HG03045 (cell line): ENCODE measurements around the gene ARFRP1.

ENCODE experiments used
- ATAC-seq: cut with Tn5 transposase; IDR thresholded peaks from one replicate; pipeline ENCODE4 v1.9.1; 2021; ENCODE audit warnings: mild to moderate bottlenecking, moderate library complexity; ENCODE audit not compliant: unreplicated experiment

ARFRP1 gene

DNA sequence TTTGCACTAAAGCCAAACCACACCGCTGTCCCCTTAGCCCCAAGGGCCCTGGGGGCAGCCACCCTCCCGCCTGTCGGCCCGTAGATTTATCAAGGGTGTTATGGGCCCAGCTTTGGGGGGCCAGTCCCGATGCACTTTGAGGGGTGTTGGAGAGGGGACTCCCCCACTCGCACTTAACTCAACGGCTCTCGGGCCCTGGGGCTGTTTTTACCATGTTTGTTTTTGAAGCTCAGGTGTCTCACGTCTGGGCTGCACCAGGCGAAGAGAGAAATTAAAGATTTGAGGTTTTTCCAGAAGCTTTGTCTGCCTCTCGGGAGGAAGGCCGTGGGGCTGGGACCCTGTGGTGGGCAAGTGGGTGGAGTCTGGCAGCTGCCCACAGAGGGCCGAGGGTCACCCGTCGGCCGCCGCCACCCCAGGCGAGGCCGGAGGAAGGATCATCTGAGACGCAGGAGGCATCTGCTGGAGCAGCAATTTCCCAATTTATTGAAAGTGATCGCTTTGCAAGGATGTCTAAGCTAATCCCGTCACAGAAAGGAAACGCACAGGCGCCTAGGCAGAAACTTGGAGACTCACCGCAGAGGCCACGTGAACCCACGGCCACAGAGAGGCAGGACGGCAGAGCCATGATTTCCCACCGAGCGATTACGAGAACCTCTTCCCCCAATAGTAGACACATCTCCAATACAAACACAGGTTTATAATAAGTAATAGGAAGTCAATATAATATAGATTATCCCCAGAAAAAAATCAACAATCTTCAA is 35.6 kb upstream of the ARFRP1 start:
- no peak for ATAC-seq

DNA sequence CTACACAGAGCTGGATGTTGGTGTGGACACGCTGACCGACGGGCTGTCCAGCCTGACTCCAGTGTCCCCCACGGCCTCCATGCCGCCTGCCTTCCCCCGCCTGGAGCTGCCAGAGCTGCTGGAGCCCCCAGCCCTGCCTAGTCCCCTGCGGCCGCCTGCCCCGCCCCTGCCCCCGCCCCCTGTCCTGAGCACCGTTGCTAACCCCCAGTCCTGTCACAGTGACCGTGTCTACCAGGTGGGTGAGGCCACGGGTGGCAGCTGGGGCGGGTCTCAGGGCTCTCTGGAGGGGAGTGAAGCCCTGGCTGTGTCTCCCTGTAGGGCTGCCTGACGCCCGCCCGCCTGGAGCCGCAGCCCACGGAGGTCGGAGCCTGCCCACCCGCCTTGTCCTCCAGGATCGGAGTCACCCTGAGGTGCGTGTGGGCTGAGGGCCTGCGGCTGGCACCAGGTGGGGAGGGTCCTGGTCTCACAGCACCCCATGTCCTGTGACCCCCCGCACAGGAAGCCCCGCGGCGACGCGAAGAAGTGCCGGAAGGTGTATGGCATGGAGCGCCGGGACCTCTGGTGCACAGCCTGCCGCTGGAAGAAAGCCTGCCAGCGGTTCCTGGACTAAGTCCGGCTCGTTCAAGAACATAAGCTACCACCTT is 34.7 kb upstream of the ARFRP1 start:
- ATAC-seq = no peak

DNA sequence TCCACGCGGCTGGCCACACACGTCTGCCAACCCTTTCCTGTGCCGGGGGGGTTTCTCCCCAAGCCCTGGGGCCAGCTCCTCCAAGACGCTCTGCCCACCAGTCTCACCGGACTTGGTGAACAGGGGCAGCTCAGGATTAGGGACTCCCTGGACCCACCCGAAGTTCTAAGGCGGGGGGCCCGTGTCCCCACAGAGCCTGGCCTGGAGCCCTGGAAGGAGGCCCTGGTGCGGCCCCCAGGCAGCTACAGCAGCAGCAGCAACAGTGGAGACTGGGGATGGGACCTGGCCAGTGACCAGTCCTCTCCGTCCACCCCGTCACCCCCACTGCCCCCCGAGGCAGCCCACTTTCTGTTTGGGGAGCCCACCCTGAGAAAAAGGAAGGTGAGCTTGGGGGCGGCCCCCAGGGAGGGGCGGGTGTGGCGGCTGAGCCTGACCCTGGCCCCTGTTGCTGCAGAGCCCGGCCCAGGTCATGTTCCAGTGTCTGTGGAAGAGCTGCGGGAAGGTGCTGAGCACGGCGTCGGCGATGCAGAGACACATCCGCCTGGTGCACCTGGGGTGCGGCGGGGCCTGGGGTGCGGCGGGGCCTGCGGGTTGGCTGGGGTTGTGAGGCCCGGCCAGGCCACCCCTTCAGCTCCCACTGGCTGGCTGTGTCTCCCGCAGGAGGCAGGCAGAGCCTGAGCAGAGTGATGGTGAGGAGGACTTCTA is 34.1 kb upstream of the ARFRP1 start:
- ATAC-seq = no peak

DNA sequence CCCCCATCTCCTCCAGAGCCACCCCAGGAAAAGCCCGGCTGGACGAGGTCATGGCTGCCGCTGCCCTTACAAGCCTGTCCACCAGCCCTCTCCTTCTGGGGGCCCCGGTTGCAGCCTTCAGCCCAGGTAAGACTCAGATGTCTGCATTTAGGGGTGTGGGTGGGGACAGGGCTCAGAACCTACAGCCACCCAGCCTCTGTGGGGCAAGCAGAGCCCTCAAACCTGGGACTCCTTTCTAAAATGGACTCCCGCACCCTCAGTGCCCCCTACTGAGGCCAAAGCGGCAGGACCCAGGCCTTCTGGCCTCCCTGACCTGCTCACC is 33.5 kb upstream of the ARFRP1 start:
- no peak for ATAC-seq

DNA sequence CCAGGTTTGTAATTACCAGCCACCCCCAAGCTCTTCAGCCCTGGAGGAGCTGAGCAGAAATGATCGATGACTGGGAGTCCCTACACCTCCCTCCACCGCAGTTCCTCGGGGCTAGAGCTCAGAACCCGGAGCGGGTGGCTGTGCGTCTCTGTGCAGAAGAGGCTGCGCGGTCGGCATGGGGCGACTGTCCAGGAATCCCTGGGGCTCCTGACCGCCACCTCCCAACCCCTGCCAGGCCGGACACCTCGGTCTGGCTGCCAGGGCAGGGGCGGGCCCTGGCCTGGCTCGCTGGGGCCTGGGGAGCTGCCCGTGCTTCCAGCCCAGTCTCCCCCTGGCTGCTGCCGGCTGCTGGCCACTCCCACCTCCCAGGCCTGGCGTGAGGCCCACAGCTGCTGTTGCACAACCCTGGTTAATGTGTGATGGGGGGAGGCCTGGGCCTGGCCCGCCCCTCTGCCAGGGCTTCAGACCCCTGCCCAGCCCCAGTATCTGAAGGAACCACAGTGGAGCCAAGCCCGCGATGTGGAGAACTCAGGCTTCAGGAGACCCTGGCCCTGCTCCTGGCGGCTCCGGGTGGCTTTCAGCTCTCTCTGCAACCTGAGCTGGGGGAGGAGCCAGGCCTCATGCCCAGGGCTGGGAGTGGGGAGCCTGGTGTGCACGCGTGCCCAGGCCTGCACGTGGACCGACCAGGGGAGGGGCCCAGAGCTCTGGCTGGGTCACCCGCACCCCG is 33.0 kb upstream of the ARFRP1 start:
- no peak for ATAC-seq

DNA sequence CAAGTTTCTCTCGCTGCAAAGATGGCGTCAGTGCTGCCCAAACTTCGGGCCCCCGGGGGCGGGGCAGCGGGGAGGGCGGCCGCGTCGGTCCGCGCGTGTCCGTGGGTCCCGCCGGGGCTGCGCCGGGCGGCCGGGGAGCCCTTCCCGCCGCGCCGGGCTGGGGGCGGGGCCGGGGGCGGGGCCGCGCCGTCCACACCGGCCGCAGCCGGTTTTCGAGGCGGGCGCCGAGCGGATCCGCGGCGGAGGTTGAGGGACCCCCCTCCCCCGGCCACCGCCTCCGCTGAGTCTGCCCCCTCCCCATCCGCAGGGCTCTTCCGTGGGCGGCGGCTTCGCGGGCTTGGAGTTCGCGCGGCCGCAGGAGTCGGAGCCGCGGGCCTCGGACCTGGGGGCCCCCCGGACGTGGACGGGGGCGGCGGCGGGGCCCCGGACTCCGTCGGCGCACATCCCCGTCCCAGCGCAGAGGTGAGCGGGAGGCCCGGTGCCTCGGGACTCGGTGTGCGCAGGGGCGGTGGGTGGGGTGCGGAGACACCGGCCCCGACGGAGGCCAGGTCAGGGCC is 32.4 kb upstream of the ARFRP1 start:
- ATAC-seq = peak; percentile 22

DNA sequence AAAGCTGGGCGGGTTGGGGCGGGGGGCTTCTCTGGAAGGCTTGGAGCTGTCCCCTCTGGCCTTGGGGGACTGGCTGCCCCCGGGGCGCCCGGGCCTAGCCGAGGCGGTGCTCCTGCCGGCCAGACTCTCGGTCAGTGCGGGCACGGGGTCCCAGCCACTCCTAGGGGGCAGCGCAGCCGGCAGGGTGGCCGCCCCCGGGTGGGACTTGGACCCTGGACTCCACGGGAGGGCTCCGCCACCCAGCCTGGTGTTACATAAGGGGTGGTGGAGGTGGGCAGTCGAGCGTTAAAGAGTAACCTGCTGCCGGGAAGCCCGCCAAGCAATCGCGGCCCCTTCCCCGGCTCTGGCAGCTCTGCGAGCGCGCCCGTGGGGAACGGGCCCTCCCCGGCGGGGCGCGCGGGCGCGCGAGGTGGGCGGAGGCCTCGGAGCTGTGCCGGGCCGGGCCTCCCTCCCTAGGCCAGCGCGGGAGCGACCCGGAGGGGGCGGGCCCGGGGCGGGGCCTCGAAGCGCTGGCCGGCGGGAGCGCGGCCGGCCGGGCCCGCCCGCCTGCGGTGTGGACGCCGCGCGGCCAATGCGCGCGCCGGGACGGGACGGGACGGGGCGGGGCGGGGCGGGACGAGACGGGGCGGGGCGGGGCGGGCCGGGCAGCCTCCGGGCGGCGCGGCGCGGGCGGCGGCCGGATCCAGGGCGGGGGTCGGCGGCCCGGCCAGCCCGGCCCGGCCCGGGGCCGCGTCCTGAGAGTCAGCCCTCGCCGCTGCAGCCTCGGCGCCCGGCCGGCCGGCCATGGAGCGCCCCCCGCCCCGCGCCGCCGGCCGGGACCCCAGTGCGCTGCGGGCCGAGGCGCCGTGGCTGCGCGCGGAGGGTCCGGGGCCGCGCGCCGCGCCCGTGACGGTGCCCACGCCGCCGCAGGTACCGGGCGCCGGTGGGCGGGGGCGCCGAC is 31.6 kb upstream of the ARFRP1 start, which contains the start of gene SLC2A4RG:
SLC2A4RG (plus strand) TSS at position 647 of the 940 bp plus-strand sequence; CDS start at position 784, 137 bp downstream.
- peak; percentile 49 for ATAC-seq

DNA sequence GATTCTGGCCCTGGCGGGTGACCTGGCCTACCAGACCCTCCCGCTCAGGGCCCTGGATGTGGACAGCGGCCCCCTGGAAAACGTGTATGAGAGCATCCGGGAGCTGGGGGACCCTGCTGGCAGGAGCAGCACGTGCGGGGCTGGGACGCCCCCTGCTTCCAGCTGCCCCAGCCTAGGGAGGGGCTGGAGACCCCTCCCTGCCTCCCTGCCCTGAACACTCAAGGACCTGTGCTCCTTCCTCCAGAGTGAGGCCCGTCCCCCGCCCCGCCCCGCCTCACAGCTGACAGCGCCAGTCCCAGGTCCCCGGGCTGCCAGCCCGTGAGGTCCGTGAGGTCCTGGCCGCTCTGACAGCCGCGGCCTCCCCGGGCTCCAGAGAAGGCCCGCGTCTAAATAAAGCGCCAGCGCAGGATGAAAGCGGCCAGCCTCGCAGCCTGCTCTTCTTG is 30.9 kb upstream of the ARFRP1 start:
- ATAC-seq = no peak

DNA sequence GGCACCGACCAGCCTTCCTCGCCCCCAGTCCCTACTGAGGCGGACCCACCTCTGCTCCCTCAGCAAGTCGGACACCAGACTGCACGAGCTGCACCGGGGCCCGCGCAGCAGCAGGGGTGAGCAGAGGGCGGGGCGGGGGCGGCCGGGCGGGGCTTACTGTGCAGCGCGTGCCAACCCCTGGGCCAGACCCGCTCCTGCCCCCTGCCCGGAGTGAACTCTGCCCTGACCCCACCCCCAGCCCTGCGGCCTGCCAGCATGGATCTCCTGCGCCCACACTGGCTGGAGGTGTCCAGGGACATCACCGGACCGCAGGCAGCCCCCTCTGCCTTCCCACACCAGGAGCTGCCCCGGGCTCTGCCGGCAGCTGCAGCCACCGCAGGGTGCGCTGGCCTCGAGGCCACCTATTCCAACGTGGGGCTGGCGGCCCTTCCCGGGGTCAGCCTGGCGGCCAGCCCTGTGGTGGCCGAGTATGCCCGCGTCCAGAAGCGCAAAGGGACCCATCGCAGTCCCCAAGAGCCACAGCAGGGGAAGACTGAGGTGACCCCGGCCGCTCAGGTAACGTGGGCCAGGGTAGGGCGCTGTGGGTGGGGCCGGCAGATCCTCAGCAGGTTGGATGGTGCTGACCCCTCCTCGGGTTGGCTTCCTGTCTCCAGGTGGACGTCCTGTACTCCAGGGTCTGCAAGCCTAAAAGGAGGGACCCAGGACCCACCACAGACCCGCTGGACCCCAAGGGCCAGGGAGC is 30.3 kb upstream of the ARFRP1 start:
- no peak for ATAC-seq

DNA sequence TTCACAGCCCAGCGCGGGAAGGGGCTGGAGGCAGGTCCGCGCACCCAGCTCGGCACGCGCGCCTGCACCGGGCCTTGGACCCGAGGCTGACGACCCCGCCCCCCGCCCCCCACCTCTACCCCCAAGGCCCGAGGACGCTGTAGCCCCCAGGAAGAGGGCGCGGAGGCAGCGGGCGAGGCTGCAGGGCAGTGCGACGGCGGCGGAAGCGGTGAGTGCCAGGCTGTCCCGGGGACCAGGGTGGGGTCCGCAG is 29.8 kb upstream of the ARFRP1 start:
- no peak for ATAC-seq

DNA sequence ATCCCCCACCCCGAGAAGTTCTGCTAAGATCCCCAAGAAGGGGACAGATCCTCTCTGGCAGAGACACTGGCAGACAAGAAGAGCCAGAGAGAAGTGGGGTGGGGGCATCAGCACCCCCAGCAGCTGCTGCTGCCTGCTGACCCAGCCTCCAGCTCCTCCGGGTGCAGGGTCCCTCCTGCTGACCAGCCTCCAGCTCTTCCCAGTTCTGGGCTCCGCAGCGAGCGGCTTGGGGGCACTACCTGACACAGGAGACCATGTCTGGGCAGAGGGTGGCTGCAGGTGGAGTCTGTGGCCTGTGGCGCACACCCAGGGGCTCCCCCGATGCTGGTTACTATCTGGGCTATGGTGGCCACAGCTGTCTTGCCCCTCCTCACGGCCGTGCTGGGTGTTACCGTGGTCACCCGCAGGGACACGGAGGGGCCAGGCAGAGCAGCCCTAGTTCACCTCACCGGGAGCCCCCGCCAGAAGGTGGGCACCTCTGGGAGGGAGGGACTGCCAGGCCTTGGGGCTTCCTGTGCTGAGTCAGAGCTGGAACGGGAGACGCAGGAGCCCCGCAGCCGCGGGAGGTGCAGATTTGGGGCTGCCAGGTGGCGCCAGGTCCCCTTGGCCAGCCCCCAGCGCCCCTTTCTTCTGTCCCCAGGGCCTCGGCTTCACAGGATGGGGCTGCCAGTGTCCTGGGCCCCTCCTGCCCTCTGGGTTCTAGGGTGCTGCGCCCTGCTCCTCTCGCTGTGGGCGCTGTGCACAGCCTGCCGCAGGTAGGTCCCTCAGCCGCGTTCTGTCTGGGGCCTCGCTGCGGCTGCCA is 29.3 kb upstream of the ARFRP1 start:
- ATAC-seq = no peak

DNA sequence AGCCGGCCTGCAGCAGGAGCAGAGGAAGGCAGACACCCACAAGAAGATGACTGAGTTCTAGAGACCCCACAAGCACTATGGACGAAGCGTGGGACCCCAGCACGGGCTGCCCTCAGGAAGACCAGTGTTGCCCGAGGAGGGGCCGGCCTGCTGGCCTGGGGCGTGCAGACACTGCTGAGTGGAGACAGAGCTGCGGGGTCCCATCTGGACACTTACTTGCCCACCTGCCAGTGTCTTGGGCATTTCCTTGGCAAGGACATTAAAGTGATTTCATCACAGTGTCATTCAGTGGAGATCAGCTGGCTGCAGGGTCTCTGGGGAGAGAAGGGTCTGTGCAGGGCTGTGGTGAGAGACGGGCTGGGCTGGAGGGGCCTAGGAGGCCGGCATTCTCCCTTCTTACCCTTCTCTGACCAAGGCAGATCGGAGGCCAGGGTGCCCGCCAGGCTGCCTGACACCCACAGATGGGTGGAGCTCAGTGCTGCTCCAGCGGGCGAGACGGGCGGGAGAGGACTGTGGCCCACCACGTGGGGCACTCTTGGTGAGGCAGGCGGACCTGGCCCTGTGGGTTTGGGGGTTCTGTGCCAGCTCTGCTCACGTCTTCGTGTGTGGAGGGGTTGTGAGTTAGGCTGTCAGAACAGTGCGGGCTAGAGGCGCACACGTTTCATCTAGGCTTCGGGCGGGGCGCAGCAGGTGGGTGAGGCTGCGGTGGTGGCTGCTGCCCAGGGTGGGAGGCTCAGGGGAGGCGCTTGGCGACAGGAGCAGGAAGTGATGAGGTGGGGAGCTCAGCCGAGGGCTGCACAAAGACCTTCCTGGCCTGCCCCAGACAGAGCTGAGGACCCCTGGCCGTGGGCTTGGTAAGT is 28.3 kb upstream of the ARFRP1 start, which contains the start of gene LIME1:
LIME1 (plus strand) TSS at position 806 of the 860 bp plus-strand sequence. CDS start 886 bp downstream, outside the sequence.
- no peak for ATAC-seq

DNA sequence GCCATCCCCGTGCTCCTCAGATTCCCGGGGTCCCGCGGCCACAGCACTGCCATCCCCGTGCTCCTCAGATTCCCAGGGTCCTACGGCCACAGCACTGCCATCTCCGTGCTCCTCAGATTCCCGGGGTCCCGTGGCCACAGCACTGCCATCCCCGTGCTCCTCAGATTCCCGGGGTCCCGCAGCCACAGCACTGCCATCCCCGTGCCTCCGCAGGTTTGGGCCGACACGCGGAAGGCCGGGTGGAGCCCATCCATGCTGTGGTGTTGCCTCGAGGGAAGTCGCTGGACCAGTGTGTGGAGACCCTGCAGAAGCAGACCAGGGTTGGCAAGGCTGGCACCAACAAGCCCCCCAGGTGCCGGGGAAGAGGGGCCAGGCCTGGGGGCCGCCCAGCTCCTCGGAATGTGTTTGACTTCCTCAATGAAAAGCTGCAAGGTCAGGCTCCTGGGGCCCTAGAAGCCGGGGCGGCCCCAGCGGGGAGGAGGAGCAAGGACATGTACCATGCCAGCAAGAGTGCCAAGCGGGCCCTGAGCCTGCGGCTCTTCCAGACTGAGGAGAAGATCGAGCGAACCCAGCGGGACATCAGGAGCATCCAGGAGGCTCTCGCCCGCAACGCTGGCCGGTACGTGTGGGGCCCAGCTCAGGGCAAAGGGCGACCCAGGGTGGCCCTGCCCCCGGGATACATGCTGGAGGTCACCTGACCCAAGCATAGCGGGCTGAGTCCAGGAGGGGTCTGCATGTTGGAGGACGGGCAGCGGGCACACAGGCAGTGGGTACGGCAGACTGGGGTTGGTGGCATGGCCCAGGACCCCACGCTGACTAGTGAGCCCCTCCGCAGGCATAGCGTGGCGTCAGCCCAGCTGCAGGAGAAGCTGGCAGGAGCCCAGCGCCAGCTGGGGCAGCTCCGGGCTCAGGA is 27.4 kb upstream of the ARFRP1 start:
- no peak for ATAC-seq

DNA sequence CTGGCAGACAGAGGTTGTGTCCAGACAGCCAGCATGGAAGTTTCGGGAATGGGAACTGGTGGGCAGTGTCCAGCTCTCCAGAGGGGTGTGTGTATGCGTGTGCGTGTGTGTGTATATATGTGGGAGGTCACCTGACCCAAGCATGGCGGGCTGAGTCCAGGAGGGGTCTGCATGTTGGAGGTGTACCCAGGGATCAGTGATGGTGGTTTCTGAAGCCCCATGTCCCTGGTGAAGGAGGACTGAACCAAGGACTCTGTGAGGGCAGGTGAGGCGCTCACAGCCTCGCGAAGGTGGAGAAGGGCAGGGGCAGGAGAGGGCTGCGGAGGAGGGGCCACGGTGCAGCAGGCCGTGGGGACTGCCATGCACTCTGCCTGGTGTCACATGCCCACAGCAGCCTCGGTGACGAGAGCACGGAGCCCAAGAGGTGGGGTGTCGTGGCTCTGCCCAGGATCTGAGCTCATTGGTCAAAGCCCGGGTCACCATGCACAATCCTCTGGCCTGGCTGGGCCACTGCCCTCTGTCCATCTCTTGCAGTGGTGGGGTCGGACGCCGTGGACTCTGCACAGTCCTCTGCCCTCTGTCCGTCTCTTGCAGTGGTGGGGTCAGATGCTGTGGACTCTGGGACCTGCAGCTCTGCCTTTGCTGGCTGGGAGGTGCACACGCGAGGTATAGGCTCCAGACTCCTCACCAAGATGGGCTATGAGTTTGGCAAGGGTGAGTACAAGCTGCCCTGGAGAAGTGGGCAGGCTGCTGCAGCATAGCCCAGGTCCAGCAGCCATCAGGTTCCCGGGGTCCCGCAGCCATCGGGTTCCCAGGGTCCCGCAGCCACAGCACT is 26.6 kb upstream of the ARFRP1 start:
- no peak for ATAC-seq

DNA sequence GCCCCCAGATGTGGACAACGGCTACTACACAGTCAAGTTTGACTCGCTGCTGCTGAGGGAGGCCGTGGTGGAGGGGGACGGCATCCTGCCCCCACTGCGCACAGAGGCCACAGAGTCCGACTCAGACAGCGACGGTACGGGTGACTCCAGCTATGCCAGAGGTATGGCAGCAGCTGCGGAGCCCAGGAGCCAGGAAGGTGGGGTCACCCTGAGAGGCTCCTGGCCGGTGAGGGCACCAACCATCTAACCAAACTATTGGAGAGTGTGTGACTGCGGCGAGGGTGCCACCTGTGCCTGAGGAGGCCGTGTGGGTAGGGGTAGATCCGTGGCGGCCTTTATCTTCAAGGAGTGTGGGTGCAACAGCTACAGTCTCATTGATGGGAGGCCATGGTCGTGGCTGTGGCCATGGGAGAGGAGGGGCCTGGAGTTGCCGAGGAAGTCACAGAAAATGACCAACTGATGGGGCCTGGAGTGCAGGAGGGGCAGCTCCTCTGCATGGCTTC is 25.9 kb upstream of the ARFRP1 start:
- ATAC-seq = no peak
